ENCODE results near the gene VIPR2.

DNA sequence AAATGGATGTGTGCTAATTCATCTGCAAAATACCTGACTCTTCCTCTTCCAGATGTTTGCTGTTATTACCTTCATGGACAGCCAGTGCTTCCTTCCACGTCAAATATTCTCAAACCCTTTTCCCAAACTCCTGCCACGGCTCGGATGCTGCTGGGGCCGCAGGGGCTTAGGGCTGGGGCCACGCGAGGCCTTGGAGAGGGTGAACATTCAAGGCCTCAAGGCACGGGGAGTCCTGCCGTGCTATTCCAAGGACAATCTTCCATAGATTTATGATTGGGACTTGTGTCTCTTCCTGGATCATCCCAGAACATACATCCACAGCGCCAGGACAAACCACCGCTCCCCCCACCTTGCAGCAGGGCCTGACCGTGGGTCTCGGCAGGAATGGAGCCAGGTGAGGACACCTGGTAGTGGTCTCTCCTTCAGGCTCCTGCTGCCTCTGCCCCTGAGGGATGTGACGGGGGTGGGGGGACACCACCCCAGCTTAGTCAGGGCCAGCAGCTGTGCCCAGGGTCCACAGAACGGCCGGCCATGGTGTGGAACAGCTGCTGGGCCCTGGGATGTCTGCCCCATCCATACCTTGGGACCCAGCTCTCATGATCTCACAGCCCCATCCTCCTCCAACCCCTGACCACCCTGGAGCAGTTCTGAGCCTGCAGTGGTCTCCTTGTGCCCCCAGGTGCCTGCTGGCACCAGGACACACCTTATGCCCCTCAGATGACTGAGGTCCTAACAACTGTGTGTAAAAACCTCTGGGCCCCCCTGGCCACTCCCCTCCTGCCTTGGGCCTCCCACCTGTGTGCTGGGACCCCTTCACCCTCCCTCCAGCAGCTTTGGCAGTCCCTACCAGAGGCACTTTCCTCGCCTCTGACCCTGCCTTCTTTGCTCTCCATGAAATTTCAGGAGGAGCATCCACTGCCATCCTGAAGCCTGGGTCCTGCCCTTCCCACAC lies 16.7 kb downstream of the VIPR2 start:
- TF ChIP-seq, protein P1, sequence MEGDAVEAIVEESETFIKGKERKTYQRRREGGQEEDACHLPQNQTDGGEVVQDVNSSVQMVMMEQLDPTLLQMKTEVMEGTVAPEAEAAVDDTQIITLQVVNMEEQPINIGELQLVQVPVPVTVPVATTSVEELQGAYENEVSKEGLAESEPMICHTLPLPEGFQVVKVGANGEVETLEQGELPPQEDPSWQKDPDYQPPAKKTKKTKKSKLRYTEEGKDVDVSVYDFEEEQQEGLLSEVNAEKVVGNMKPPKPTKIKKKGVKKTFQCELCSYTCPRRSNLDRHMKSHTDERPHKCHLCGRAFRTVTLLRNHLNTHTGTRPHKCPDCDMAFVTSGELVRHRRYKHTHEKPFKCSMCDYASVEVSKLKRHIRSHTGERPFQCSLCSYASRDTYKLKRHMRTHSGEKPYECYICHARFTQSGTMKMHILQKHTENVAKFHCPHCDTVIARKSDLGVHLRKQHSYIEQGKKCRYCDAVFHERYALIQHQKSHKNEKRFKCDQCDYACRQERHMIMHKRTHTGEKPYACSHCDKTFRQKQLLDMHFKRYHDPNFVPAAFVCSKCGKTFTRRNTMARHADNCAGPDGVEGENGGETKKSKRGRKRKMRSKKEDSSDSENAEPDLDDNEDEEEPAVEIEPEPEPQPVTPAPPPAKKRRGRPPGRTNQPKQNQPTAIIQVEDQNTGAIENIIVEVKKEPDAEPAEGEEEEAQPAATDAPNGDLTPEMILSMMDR (IDR thresholded peaks at IDR 0.05) = no peak
- no peak for TF ChIP-seq POLR2A (IDR thresholded peaks at IDR 0.05)
